Smooth muscle cell (in vitro differentiated cells): ENCODE results near the gene LYRM4. TPM values are rescaled to one million over a fixed set of nuclear protein-coding genes. Genes with fewer than 3 reads are reported as not detected.
A peak's percentile ranks its signal among the peaks of the same experiment; 100 is the strongest.

ENCODE experiments used
- DNase-seq: peaks from one replicate; lab custom pipeline; 2025; ENCODE audit not compliant: unreplicated experiment; lab: John Stamatoyannopoulos, UW
- H2AFZ ChIP-seq: fragments of 200-600 bp; sonication (generic); 2 replicates; pipeline ENCODE4 v1.6.0; 2016; ENCODE audit warnings: antibody characterized with exemption, low read depth, mild to moderate bottlenecking
- H3F3A ChIP-seq: fragments of 200-600 bp; sonication (generic); 2 replicates; pipeline ENCODE4 v1.6.0; 2017; ENCODE audit warnings: antibody characterized with exemption, low read depth
- H3K27ac ChIP-seq: fragments of 200-600 bp; sonication (generic); 2 replicates; pipeline ENCODE4 v1.5.1; 2016; ENCODE audit warnings: low read depth, mild to moderate bottlenecking
- H3K27me3 ChIP-seq: fragments of 200-600 bp; sonication (generic); 2 replicates; pipeline ENCODE4 v1.6.1; 2016; ENCODE audit warnings: low read depth, mild to moderate bottlenecking
- H3K36me3 ChIP-seq: fragments of 200-600 bp; sonication (generic); 2 replicates; pipeline ENCODE4 v1.5.1; 2016; ENCODE audit warnings: low read depth
- H3K4me1 ChIP-seq: fragments of 200-600 bp; sonication (generic); 2 replicates; pipeline ENCODE4 v1.5.1; 2016; ENCODE audit warnings: low read depth
- H3K4me2 ChIP-seq: fragments of 200-600 bp; sonication (generic); 2 replicates; pipeline ENCODE4 v1.6.0; 2016; ENCODE audit warnings: mild to moderate bottlenecking
- H3K4me3 ChIP-seq: fragments of 200-600 bp; sonication (generic); 2 replicates; pipeline ENCODE4 v1.5.1; 2016; ENCODE audit warnings: mild to moderate bottlenecking
- H3K79me2 ChIP-seq: fragments of 200-600 bp; sonication (generic); 2 replicates; pipeline ENCODE4 v1.6.0; 2016; ENCODE audit warnings: low read depth, mild to moderate bottlenecking
- H3K9ac ChIP-seq: fragments of 200-600 bp; sonication (generic); 2 replicates; pipeline ENCODE4 v1.6.0; 2016; ENCODE audit warnings: low read depth
- H3K9me3 ChIP-seq: fragments of 200-600 bp; sonication (generic); replicated peaks from 2 replicates; pipeline ENCODE4 v1.5.1; 2016; ENCODE audit warnings: low read depth
- H4K20me1 ChIP-seq: fragments of 200-600 bp; sonication (generic); 2 replicates; pipeline ENCODE4 v1.6.0; 2016; ENCODE audit warnings: low read depth
- CTCF ChIP-seq: fragments of 200-600 bp; sonication (generic); IDR thresholded peaks from 2 replicates; pipeline ENCODE4 v1.5.1; 2017; ENCODE audit warnings: borderline replicate concordance, mild to moderate bottlenecking, antibody characterized with exemption; ENCODE audit not compliant: insufficient read depth, poor library complexity, severe bottlenecking
- WGBS: methylation state at CpG from one replicate; pipeline ENCODE4 v1.1.7; 2016; ENCODE audit warnings: low lambda C conversion rate; 5-methylcytosine and 5-hydroxymethylcytosine counted together
- polyA plus RNA-seq: library from polyadenylated mRNA; unstranded; fragments of >200 nt; fragmentation: Nextera tagmentation; extraction: Ambion mirVana; gene quantifications from 2 replicates; pipeline ENCODE4 v1.2.1, GENCODE V29; 2016
- total RNA-seq: library from RNA; depleted of rRNA; stranded (reverse); fragments of >200 nt; gene quantifications from 2 replicates; pipeline ENCODE4 v1.2.3, GENCODE V29; 2014

LYRM4 gene
- total and polyA plus RNA-seq, 2 experiments from 2014 or later, result 26.1 to 27.1 TPM

DNA sequence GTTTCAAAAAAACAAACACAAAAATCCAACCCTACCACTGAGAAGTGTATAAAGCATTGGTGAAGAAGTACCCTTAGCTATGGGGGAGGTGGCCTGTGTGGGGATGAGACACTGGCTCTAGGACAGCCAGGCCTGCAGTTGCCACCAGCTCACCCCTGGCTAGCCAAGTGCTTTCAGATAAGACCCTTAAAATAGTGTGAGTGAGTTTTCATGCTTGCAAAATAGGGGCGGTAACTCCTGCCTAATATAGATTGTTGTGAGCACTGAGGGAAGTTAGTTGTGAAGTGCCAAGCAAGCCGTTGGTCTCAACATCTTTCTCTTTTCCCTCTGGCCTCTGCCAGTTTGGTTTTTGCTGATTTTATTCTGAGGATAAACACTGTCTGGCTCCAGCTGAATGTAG is 164.3 kb downstream of the LYRM4 start:
- H4K20me1 ChIP-seq, result no peaks in the 10 kb centered on the region
- H3K4me1 ChIP-seq, result no peaks in the 10 kb centered on the region
- H3K27me3 ChIP-seq, result no peaks in the 10 kb centered on the region
- H3F3A ChIP-seq, result no peaks in the 10 kb centered on the region
- H3K4me2 ChIP-seq, result no peak overlapping the region
- DNase-seq, result no peak
- no peak overlapping the region for H3K27ac ChIP-seq
- no peaks in the 10 kb centered on the region for H3K36me3 ChIP-seq
- H3K4me3 ChIP-seq, result no peak overlapping the region
- no peaks in the 10 kb centered on the region for H3K79me2 ChIP-seq
- TF ChIP-seq CTCF, result no peak
- H2AFZ ChIP-seq, result no peak overlapping the region
- WGBS, result 68% methylated on average over 2 of the region's 2 CpGs
- H3K9ac ChIP-seq, result no peak overlapping the region
- no peaks in the 10 kb centered on the region for H3K9me3 ChIP-seq

DNA sequence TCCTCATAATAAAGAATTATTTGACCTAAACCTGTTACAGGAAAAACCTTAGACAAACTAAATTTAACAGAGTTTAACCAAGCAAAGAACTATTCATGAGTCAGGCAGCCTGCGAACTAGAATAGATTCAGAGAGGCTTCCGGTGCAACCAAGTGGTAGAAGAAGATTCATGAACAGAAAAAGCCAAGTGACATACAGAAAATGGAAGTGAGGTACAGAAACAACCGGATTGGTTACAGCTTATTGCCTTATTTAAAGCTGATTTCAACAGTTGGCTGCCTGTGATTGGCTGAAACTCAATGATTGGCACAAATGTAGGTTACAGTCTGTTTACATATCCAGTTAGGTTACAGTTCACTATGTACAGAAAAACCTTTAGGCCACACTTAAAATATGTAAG is 165.5 kb downstream of the LYRM4 start:
- Histone ChIP-seq H3K27ac (peak overlapping the region; percentile 66), H2AFZ (no peak overlapping the region), H3K79me2 (no peaks in the 10 kb centered on the region), H4K20me1 (no peaks in the 10 kb centered on the region), H3F3A (no peaks in the 10 kb centered on the region), H3K4me2 (peak overlapping the region; percentile 60), H3K27me3 (no peaks in the 10 kb centered on the region), H3K9me3 (no peaks in the 10 kb centered on the region), H3K4me3 (no peak overlapping the region), H3K4me1 (no peaks in the 10 kb centered on the region), H3K9ac (no peak overlapping the region), H3K36me3 (no peaks in the 10 kb centered on the region)
- DNase-seq, result no peak
- TF ChIP-seq CTCF, result no peak
- WGBS, result 58% methylated on average over 3 of the region's 3 CpGs

DNA sequence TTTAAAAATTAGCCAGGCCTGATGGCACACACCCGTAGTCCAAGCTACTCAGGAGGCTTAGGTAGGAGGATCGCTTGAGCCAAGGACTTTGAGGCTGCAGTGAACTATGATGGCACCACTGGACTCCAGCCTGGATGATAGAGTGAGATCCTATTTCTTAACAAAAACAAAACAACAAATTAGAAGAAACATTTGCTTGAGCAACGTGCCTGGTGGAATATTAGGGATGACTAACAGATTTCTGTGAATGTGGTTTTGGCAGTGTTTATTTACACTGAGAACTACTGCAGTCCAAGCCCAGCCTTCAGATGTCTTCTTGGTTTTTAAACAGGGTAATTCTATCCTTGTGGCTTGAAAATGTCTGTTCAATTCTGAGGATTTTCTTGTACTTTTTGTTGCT is 166.4 kb downstream of the LYRM4 start:
- Histone ChIP-seq H3K4me3 (no peak overlapping the region), H3K79me2 (no peaks in the 10 kb centered on the region), H3K9me3 (no peaks in the 10 kb centered on the region), H3K36me3 (no peaks in the 10 kb centered on the region), H3F3A (no peaks in the 10 kb centered on the region), H3K9ac (no peak overlapping the region), H4K20me1 (no peaks in the 10 kb centered on the region), H2AFZ (no peak overlapping the region), H3K4me1 (no peaks in the 10 kb centered on the region), H3K27ac (peak overlapping the region; percentile 66), H3K27me3 (no peaks in the 10 kb centered on the region), H3K4me2 (peak overlapping the region; percentile 60)
- TF ChIP-seq CTCF, result no peak
- 44% methylated on average over 3 of the region's 3 CpGs for WGBS
- DNase-seq, result no peak

GRCh38 chr6:5093231-5094015 is 167.3 kb downstream of the LYRM4 start:
- 83% methylated on average over 7 of the region's 7 CpGs for WGBS
- TF ChIP-seq CTCF, result no peak
- Histone ChIP-seq H3K27ac (no peak overlapping the region), H3F3A (no peaks in the 10 kb centered on the region), H4K20me1 (no peaks in the 10 kb centered on the region), H3K4me3 (no peak overlapping the region), H3K9ac (no peak overlapping the region), H3K79me2 (no peaks in the 10 kb centered on the region), H2AFZ (no peak overlapping the region), H3K9me3 (no peaks in the 10 kb centered on the region), H3K27me3 (no peaks in the 10 kb centered on the region), H3K4me2 (no peak overlapping the region), H3K36me3 (no peaks in the 10 kb centered on the region), H3K4me1 (no peaks in the 10 kb centered on the region)
- no peak for DNase-seq
